ENCODE data around the gene AFG1L. TPM values are rescaled to one million over a fixed set of nuclear protein-coding genes. Genes with fewer than 3 reads are reported as not detected.
"Not testable (repeated sequence)": the region's sequence is repeated elsewhere in the genome, so short reads cannot be mapped to it uniquely, and the experiment has no call there.

Gene AFG1L
- total and polyA plus RNA-seq, 3 experiments from 2014 or later = 4.4 to 5.3 (median 4.4) TPM

DNA sequence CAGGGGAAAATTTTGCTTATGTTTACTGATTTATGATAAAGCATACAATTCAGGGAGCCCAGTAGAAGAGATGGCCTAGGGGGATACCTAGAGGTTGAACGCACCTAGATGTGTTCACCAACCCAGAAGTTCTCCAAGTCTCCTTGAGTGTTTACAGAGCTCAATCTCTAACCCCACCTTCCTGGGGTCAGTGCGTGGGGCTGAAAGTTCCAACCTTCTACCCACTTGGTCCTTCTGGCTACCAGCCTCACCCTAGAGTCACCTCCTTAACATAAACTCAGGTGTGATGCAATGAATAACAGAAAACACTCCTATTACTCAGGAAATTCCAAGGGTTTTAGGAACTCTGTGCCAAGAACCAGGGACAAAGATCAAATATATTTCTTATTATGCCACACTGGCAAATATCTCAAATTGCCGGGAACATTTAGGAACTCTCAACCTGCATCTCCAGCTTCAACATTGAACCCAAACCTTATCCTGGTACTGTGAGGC is 26.4 kb downstream of the AFG1L start:
- H3K27ac ChIP-seq (ENCODE audit: low read depth, low read length) = no peak overlapping the region
- no peak overlapping the region for H3K4me3 ChIP-seq (ENCODE audit: low read length)
- no peaks in the 10 kb centered on the region for H3K4me1 ChIP-seq (ENCODE audit: insufficient read depth, low read length)
- DNase-seq = no peak
- peaks cover 1 to 20% (median 6%) of the 10 kb centered on the region in 3 donors for H3K36me3 Mint-ChIP-seq
- no peaks in the 10 kb centered on the region for H3K9me3 ChIP-seq (ENCODE audit: low read length)
- no peak overlapping the region for H3K4me3 Mint-ChIP-seq
- ChIA-PET POLR2A (no interaction called here), CTCF (interaction anchor here (1.0 kb wide), 1 partner anchor 93 kb away, joined by 3 read pairs; no protein-coding TSS in a partner anchor)
- H3K27me3 ChIP-seq (ENCODE audit: insufficient read depth, low read length, poor library complexity, severe bottlenecking) = no peaks in the 10 kb centered on the region
- H3K36me3 ChIP-seq (ENCODE audit: insufficient read depth, low read length) = no peaks in the 10 kb centered on the region
- peaks cover 0 to 2% of the 10 kb centered on the region in 2 donors for H3K27me3 Mint-ChIP-seq
- H3K4me1 Mint-ChIP-seq = no peaks in the 10 kb centered on the region
- no peak overlapping the region for H3K27ac Mint-ChIP-seq
- no peaks in the 10 kb centered on the region for H3K9me3 Mint-ChIP-seq

DNA sequence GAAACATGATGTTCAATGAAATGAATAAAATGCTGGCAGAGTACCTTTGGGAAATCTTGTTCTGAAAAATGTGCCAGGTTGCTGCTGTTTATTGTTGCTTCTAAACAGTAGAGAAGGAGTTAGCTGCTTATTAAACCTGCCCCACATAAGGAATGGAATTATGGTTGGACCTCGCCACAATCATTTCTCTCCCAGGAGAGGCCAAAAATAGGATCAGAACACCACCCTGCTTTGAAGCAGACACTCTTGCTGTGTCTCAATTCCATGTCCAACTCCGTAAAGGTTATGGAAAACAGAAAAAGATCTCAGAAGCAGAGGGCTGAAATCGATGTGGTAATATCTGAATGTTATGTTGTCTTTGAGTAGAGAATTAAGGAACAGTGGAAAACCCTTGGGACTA is 27.9 kb downstream of the AFG1L start:
- no peaks in the 10 kb centered on the region for H3K27me3 Mint-ChIP-seq
- CTCF ChIA-PET = no interaction called here
- Histone ChIP-seq H3K4me1 (ENCODE audit: insufficient read depth, low read length) (no peaks in the 10 kb centered on the region), H3K27me3 (ENCODE audit: insufficient read depth, low read length, poor library complexity, severe bottlenecking) (no peaks in the 10 kb centered on the region), H3K9me3 (ENCODE audit: low read length) (no peaks in the 10 kb centered on the region), H3K4me3 (ENCODE audit: low read length) (no peak overlapping the region), H3K36me3 (ENCODE audit: insufficient read depth, low read length) (peaks cover 6% of the 10 kb centered on the region), H3K27ac (ENCODE audit: low read depth, low read length) (no peak overlapping the region)
- H3K9me3 Mint-ChIP-seq = peaks cover 0 to 2% (median 0%) of the 10 kb centered on the region in 5 donors
- H3K4me3 Mint-ChIP-seq = no peak overlapping the region
- H3K36me3 Mint-ChIP-seq = peaks cover 13 to 30% (median 13%) of the 10 kb centered on the region in 3 donors
- POLR2A ChIA-PET = no interaction called here
- H3K27ac Mint-ChIP-seq = peak overlapping the region in 2 of 8 donors; percentile 21 to 23
- H3K4me1 Mint-ChIP-seq = no peaks in the 10 kb centered on the region
- no peak for DNase-seq

- Histone ChIP-seq H3K36me3 (ENCODE audit: insufficient read depth, low read length) (peaks cover 6% of the 10 kb centered on the region), H3K27me3 (ENCODE audit: insufficient read depth, low read length, poor library complexity, severe bottlenecking) (no peaks in the 10 kb centered on the region), H3K27ac (ENCODE audit: low read depth, low read length) (no peak overlapping the region), H3K4me1 (ENCODE audit: insufficient read depth, low read length) (no peaks in the 10 kb centered on the region), H3K4me3 (ENCODE audit: low read length) (no peak overlapping the region), H3K9me3 (ENCODE audit: low read length) (no peaks in the 10 kb centered on the region)
- Mint-ChIP-seq H3K9me3 (peaks cover 0 to 2% (median 0%) of the 10 kb centered on the region in 5 donors), H3K27me3 (no peaks in the 10 kb centered on the region), H3K36me3 (peaks cover 16 to 37% (median 22%) of the 10 kb centered on the region in 3 donors), H3K4me1 (no peaks in the 10 kb centered on the region), H3K27ac (no peak overlapping the region), H3K4me3 (no peak overlapping the region)
- ChIA-PET CTCF (no interaction called here), POLR2A (no interaction called here)
- DNase-seq = no peak
Measured at GRCh38 chr6:108323710-108324466, 29.0 kb downstream of the AFG1L start.

- H3K4me3 ChIP-seq (ENCODE audit: low read length); H3K27ac Mint-ChIP-seq; H3K4me1 Mint-ChIP-seq; H3K9me3 ChIP-seq (ENCODE audit: low read length); H3K4me3 Mint-ChIP-seq; H3K27ac ChIP-seq (ENCODE audit: low read depth, low read length); H3K9me3 Mint-ChIP-seq; H3K27me3 Mint-ChIP-seq; H3K36me3 ChIP-seq (ENCODE audit: insufficient read depth, low read length); H3K27me3 ChIP-seq (ENCODE audit: insufficient read depth, low read length, poor library complexity, severe bottlenecking); POLR2A ChIA-PET; H3K4me1 ChIP-seq (ENCODE audit: insufficient read depth, low read length); DNase-seq; CTCF ChIA-PET: not testable (repeated sequence)
- H3K36me3 Mint-ChIP-seq = peaks cover 13 to 24% (median 22%) of the 10 kb centered on the region in 3 donors
Measured at GRCh38 chr6:108330221-108330785, 35.4 kb downstream of the AFG1L start.

- POLR2A ChIA-PET = no interaction called here
- no peak overlapping the region for H3K4me3 Mint-ChIP-seq
- H3K4me3 ChIP-seq (ENCODE audit: low read length) = no peak overlapping the region
Measured at GRCh38 chr6:108330806-108331205, 36.0 kb downstream of the AFG1L start.

DNA sequence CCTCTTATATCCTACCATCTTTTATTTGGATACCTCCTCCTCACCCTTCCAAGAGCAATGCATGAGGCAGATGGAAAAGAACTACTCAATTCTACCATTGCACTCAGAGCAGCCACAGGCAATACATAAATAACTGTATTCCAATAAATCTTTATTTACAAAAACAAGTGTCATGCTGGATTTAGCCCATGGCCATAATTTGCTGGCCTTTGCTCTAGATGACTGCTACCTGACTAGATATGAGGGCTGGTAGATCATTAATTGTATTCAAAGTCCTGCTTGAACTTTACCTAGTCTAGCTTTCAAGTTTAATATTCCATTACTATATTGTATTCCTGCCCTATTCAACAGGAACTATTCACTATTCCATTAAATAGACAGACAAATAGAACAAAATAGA is 37.1 kb downstream of the AFG1L start:
- no peak for DNase-seq
- Mint-ChIP-seq H3K36me3 (peaks cover 13 to 17% (median 16%) of the 10 kb centered on the region in 3 donors), H3K27me3 (peaks cover 0 to 2% of the 10 kb centered on the region in 2 donors), H3K27ac (no peak overlapping the region), H3K4me3 (no peak overlapping the region), H3K4me1 (no peaks in the 10 kb centered on the region), H3K9me3 (peaks cover 0 to 2% (median 0%) of the 10 kb centered on the region in 5 donors)
- no peaks in the 10 kb centered on the region for H3K4me1 ChIP-seq (ENCODE audit: insufficient read depth, low read length)
- H3K36me3 ChIP-seq (ENCODE audit: insufficient read depth, low read length) = peaks cover 6% of the 10 kb centered on the region
- no peak overlapping the region for H3K4me3 ChIP-seq (ENCODE audit: low read length)
- ChIA-PET POLR2A (no interaction called here), CTCF (no interaction called here)
- H3K9me3 ChIP-seq (ENCODE audit: low read length) = no peaks in the 10 kb centered on the region
- no peaks in the 10 kb centered on the region for H3K27me3 ChIP-seq (ENCODE audit: insufficient read depth, low read length, poor library complexity, severe bottlenecking)
- no peak overlapping the region for H3K27ac ChIP-seq (ENCODE audit: low read depth, low read length)

More at GRCh38 chr6:108330806-108331205, 36.0 kb downstream of the AFG1L start:
- H3K36me3 ChIP-seq (ENCODE audit: insufficient read depth, low read length) = peaks cover 6% of the 10 kb centered on the region
- H3K36me3 Mint-ChIP-seq = peaks cover 13 to 23% (median 22%) of the 10 kb centered on the region in 3 donors
- H3K27ac Mint-ChIP-seq = no peak overlapping the region
- CTCF ChIA-PET = no interaction called here
- no peaks in the 10 kb centered on the region for H3K4me1 ChIP-seq (ENCODE audit: insufficient read depth, low read length)
- DNase-seq = no peak
- no peak overlapping the region for H3K27ac ChIP-seq (ENCODE audit: low read depth, low read length)
- no peaks in the 10 kb centered on the region for H3K4me1 Mint-ChIP-seq
- H3K9me3 ChIP-seq (ENCODE audit: low read length) = no peaks in the 10 kb centered on the region
- H3K9me3 Mint-ChIP-seq = peaks cover 0 to 2% (median 0%) of the 10 kb centered on the region in 5 donors
- H3K27me3 Mint-ChIP-seq = peaks cover 0 to 2% of the 10 kb centered on the region in 2 donors
- no peaks in the 10 kb centered on the region for H3K27me3 ChIP-seq (ENCODE audit: insufficient read depth, low read length, poor library complexity, severe bottlenecking)

- no peaks in the 10 kb centered on the region for H3K27me3 ChIP-seq (ENCODE audit: insufficient read depth, low read length, poor library complexity, severe bottlenecking)
- no peaks in the 10 kb centered on the region for H3K9me3 ChIP-seq (ENCODE audit: low read length)
- H3K4me1 ChIP-seq (ENCODE audit: insufficient read depth, low read length) = no peaks in the 10 kb centered on the region
- Mint-ChIP-seq H3K36me3 (peaks cover 0 to 10% (median 0%) of the 10 kb centered on the region in 3 donors), H3K4me3 (no peak overlapping the region), H3K27ac (no peak overlapping the region), H3K4me1 (no peaks in the 10 kb centered on the region), H3K9me3 (no peaks in the 10 kb centered on the region), H3K27me3 (peaks cover 0 to 2% of the 10 kb centered on the region in 2 donors)
- H3K36me3 ChIP-seq (ENCODE audit: insufficient read depth, low read length) = no peaks in the 10 kb centered on the region
- ChIA-PET CTCF (no interaction called here), POLR2A (no interaction called here)
- DNase-seq = no peak
- no peak overlapping the region for H3K4me3 ChIP-seq (ENCODE audit: low read length)
- H3K27ac ChIP-seq (ENCODE audit: low read depth, low read length) = no peak overlapping the region
Measured at GRCh38 chr6:108336971-108337370, 42.1 kb downstream of the AFG1L start.

- Mint-ChIP-seq H3K27me3 (peaks cover 0 to 2% of the 10 kb centered on the region in 2 donors), H3K4me3 (no peak overlapping the region), H3K36me3 (peaks cover 0 to 10% (median 0%) of the 10 kb centered on the region in 3 donors), H3K9me3 (no peaks in the 10 kb centered on the region), H3K27ac (no peak overlapping the region), H3K4me1 (no peaks in the 10 kb centered on the region)
- Histone ChIP-seq H3K27me3 (ENCODE audit: insufficient read depth, low read length, poor library complexity, severe bottlenecking) (no peaks in the 10 kb centered on the region), H3K4me3 (ENCODE audit: low read length) (no peak overlapping the region), H3K9me3 (ENCODE audit: low read length) (no peaks in the 10 kb centered on the region), H3K4me1 (ENCODE audit: insufficient read depth, low read length) (no peaks in the 10 kb centered on the region), H3K27ac (ENCODE audit: low read depth, low read length) (no peak overlapping the region), H3K36me3 (ENCODE audit: insufficient read depth, low read length) (no peaks in the 10 kb centered on the region)
- ChIA-PET POLR2A (no interaction called here), CTCF (no interaction called here)
- DNase-seq = no peak
Measured at GRCh38 chr6:108337721-108338120, 42.9 kb downstream of the AFG1L start.
